Renal cortex interstitium (tissue), 11 donors: Measurements from ENCODE around the gene POLA1. TPM values are rescaled to one million over a fixed set of nuclear protein-coding genes. Genes with fewer than 3 reads are reported as not detected.

Experiments used
- DNase-seq, 11 donors: peaks; one replicate each; pipeline ENCODE4 v3.0.0-alpha.2; 2013; ENCODE audit warnings: low read depth in 9 of 11, low spot score in 4 of 11; ENCODE audit errors: extremely low read depth in 1 of 11
- polyA plus RNA-seq, 3 donors: library from polyadenylated mRNA; unstranded; fragments of 120-200 nt; gene quantifications; one replicate each; pipeline ENCODE4 v1.2.1, GENCODE V29; 2013; ENCODE audit not compliant: insufficient read length in 3 of 3

Gene POLA1
- polyA plus RNA-seq, 3 donors: 15.5 to 19.6 (median 18.9) TPM

DNA sequence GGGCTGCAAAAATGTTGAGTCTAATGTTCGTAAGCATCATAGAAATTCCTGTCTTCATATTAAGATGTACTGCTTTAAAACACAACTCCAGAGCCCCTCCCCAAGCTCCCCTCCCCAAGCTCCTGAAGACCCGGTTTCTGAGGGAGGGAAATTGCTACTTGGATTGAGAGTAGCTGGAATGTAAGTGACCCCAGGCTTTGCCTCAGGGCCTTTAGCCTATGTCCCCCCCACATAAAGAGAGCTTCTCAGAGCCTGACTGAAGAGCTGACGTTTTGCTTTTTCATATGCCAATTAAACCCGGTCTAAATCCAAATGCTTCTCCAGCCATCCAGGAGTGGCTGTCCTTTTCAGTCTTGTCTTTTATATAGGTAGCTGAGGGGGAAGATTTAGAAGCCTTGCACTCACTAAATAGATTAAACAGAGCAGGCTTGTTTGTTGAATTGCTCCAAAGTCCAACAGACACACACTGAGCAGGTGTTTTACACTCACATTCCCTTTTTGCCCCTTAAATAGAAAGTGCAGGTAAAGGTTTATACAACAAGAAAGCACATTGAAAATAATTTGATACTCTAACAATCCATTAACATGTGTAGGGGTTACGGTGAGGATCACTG lies 302.5 kb downstream of the POLA1 start:
- no peak for DNase-seq

DNA sequence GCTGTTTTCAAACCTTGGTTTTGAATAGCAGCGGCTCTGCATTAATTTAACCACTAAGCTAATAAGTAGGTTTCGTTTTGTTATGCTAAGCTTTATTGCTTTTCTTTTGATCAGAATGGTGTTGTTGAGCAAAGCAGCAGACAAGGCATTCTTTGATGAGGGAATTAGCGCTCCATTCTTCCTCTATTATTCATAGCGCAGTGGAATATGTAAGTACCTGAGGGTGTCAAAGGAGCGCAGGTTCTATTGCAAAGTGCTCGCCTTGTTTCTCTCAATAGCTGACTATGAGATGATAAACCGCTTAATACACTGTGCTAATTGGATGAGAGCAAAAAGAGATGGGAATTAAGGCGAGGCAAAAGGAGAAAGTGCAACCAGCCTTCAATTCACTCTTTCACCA lies 305.8 kb downstream of the POLA1 start:
- DNase-seq: no peak

- no peak for DNase-seq
Observed at GRCh38 chrX:25001808-25002660, 308.3 kb downstream of the POLA1 start.

DNA sequence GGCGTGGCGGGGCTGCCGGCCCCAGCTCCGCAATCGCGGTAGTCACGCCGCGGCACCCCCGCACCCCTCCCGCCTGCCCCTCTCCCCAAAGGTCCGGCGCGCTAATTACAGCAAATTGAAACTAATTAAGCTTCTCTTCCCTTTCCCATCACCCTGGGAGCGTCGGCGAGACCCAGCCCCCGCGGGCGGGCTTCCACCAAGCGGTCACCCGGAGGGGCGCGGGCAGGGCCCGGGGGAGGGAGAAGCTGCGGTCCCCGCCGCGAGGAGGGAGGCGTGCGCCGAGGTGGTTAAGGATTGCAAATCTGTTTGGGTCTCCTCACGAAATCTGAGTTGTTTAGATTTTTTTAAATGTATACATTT lies 308.9 kb downstream of the POLA1 start:
- DNase-seq: no peak

DNA sequence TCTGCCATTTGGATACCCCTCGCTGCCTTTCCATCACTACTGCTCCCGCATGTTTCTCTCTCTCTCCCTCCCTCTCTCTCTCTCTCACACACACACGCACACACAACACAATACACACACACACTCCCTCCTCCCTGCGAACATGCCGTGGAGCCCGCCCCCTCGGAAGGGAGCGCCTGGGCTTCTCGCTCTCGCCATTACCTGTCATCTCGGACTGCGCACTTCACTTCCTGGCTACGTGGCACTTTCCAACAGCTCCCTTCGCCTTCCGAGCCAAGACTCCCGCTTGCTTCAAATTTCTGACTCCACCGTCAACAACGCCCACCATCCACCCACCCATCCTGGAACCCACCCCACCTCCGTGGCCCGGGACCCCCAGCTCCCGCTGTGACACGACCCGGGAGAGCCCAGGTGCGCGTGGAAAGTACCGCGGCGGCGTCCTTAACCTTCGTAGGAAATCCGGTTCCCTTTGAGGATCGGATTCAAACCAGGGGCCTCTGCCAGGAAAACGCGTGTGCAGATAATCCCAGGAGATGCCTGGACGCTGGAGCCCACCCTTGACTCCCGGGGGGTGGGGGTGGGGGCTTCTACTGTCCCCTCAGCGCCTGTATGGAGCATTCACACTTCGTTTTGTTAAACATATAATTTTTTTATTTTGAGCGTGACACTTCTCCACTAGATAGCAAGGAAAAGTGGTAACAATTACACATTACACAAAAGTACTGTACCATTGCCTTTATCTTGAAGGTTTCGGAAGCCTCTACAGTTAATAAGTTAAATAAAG lies 309.5 kb downstream of the POLA1 start:
- DNase-seq: no peak

DNA sequence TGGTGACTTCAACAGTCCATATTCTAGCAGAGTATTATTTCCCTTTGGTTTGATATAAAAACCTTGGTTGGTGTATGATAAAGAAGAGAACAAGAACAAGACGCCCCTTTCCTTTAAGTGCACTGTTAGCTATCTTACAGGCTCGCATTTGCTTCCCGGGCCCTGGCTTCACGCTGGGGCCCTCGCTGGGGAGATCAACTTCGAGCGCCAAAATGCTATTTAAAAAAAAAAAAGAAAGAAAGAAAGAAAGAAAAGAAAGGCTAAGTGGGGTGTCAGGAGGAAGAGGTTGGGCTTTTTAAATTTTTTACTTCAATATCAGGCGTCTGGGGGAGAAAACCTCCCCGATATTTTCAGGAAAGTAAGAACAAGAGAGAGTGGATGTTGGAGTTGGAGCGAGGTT lies 310.3 kb downstream of the POLA1 start:
- DNase-seq: no peak

DNA sequence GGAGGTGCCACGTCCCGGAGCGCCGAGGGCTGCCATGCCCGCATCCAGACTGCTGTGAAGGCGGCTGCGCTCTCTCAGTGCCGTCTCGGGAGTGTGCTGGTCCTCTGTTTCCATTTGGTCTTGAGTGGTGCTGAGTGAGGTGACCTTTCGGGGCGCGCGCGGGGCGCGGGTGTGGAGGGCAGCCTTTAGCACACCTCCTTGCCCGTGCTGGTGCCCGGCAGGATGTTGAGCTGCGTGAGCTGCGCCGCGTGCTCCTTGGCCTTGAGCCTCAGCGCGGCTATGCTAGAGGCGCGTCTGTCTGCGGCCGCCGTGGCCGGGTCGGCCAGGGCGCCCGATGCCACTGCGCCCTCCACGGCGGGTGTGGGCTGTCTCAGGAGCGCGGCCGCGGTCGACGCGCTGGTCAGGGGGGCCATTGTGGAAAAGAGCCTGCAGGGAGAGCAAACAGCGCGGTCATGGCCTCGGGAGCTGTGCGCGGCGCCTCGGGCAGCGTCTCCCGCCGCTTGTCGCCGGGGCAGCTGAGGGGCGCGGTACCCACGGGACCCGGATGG lies 310.8 kb downstream of the POLA1 start:
- DNase-seq: no peak

DNA sequence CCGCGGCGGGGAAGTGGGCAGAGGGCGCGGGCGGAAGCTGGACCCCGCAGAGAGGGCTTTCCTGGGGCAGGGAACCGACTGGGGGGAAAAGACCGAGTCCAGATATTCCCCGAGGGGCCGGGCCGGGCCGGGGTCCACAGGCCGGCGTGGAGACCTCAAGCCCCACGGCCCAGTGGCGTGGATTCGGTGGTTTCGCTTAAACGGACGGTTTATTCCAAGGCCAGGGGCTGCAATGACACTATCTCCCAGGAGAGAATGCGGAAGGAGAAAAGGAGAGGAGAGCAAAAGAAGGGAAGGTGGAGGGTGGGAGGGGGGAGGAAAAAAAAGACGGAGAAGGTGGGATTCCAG lies 311.3 kb downstream of the POLA1 start:
- no peak for DNase-seq

DNA sequence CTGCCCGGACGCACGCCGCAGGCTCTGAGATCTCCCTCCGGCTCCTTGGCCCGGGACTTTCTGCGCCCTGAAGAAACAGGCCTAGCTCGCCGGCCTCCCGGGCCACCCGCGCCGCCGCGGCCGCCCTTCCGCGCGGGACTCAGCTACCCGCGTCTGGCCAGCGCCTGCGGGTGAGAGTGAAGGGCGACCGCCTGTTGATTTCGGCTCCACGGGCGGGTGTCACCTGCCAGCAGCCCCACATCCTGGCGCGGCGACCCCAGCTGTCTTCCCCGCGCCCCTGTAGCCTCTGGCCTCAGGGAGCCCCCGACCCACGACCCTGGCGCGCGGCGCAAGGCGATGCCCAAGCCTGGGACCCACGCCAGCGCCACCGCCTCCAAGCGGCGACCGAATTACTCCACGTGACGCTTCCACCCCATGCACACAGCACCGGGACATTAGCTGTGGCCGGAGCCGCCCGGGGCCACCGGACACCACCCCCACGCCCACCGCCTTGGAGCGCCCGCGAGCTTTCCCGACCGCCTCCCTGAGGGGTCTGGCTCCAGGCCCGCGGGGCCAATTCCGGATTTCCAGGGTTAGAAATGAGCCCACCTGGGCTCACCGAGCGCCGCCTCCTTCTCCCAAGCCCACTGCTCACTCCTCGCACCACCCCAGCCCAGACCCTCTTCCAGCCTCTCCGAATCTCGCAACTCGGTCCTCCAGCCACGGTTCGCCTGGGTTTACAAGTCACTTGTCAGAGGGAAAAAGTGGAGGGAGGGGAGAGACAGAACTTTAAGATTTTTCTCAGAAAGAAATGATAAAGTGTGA lies 311.9 kb downstream of the POLA1 start:
- no peak for DNase-seq

DNA sequence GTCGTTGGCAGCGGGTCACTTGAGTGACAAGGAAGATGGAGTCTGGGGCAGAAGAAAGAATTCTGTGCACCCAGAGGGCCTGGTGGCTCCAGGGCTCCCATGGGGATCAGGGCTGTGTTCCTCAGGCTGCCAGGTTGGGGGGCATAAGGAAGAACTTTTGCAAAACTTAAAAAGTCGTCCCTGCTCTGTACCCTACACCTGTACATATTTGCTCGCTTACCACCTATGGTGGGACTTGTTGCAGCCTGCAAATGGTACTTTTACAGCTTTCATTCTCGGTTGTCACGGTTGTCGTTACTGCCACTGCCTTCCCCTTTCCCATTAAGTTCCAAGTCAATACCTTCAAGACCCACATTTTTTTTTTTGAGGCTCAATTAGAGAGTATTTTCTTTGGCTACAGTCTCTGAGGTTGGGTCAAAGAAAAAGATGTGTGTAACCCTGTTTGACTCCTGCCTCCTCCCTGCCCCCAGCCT lies 312.9 kb downstream of the POLA1 start:
- no peak for DNase-seq

DNA sequence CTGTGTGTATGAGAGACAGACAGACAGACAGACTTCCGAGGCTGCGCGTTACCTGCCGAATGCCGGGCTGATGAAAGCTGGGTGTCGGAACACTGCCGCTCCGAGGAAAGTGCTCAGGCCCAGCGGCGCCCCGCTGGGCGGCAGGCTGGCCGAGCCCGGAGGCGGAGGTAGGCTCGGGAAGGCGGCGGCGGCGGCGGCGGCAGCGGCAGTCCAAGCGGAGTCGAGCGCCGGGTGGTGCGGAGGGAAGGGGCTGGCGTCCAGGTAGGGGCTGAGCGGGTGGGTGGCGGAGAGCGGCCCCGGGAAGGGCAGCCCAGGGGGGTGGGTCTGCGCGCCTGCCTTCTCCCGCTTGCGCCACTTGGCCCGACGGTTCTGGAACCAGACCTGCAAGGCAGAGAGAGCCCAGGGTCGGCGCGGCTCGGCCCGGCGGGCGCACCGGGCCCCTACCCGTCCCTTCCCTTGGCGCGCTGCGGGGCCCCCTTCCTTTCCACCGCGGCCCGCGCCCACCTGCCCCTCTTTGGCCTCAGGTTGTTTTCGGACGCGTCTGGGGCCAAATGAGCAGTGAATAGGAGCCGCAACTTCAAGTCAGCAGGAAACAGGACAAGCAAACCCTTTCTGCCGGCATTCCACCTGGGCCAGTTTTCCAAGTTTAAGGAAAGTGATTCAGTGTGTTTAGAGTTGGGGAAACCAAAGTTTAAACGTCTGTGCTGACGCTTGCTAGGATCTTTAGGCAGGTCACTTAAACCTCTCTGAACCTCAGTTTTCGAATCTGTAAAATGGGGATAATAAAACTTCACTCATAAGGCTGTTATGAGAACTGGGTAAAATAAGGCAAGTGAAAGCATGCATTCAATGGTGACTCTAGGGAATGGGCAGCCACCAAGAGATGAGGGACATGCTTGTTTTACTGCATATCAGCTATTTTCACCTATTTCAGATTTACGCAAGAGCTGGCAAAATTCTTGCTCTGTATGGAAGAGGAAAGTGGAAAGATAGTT lies 313.6 kb downstream of the POLA1 start:
- no peak for DNase-seq

GRCh38 chrX:25009407-25009806 lies 315.7 kb downstream of the POLA1 start:
- no peak for DNase-seq

- no peak for DNase-seq
Observed at GRCh38 chrX:25010784-25011588, 317.3 kb downstream of the POLA1 start.

DNA sequence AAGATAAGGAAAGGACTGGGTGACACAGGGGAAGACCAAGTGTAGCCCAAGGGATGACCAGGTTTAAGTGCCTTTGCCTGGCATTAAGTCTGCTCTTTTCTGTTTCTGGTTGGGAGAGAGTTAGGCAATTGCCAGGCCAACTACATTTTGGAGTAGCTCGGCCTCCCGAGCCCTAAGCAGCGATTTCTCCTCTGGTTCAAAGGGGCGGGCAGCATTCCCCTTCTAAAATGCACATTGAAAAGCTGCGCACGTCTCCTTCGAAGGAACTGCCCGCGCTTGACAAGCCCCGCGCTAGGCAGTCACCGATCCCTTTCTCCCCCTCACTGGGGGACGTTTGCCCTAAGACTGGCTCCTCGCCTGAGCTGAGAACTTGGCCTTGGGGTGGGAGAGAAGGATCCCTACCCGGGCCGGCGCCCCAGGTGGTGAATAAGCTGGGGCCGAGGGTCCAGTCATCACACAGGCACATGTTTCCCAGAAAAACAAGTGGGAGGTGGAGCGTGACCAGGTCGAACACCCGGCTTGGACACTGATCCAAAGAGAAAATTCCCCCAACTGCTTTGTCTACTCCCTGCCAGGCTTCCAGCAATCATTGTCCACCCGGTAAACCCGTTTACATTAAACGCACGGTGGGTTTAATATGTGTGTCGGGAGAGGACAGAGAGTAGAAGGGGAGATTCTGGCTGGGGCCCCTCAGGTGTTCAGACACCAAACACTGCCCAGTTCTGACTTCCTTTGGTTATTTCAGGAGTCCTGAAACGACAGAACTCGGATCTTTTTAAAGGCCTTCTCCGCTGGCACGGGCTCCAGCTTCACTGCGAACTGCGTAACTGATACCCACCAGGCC lies 318.1 kb downstream of the POLA1 start:
- DNase-seq: no peak

GRCh38 chrX:25012433-25012735 lies 318.7 kb downstream of the POLA1 start:
- no peak for DNase-seq
